Endodermal cell (in vitro differentiated cells): ENCODE results near the gene ZNF469. TPM values are rescaled to one million over a fixed set of nuclear protein-coding genes. Genes with fewer than 3 reads are reported as not detected.

ENCODE experiments used
- DNase-seq: peaks from one replicate; pipeline ENCODE4 v3.0.0-alpha.2; 2017
- H3K27ac ChIP-seq: 2 replicates; pipeline ENCODE4 v1.5.1; 2013; ENCODE audit warnings: mild to moderate bottlenecking, low read depth, low read length, moderate library complexity
- H3K27me3 ChIP-seq: 2 replicates; pipeline ENCODE4 v1.6.1; 2013; ENCODE audit warnings: mild to moderate bottlenecking, low read length, moderate library complexity; ENCODE audit not compliant: insufficient read depth, control insufficient read depth, poor library complexity, severe bottlenecking
- H3K36me3 ChIP-seq: 2 replicates; pipeline ENCODE4 v1.7.0; 2013; ENCODE audit warnings: mild to moderate bottlenecking, low read length, moderate library complexity; ENCODE audit not compliant: control insufficient read depth, insufficient read depth
- H3K4me1 ChIP-seq: one replicate; pipeline ENCODE4 v1.7.0; 2013; ENCODE audit warnings: low read length; ENCODE audit not compliant: control insufficient read depth, insufficient read depth
- H3K4me3 ChIP-seq: 2 replicates; pipeline ENCODE4 v1.5.1; 2013; ENCODE audit warnings: mild to moderate bottlenecking, low read length, moderate library complexity
- H3K9ac ChIP-seq: 2 replicates; pipeline ENCODE4 v1.6.1; 2013; ENCODE audit warnings: mild to moderate bottlenecking, low read length, moderate library complexity; ENCODE audit not compliant: poor library complexity, severe bottlenecking; ENCODE audit errors: extremely low read depth
- H3K9me3 ChIP-seq: 2 replicates; pipeline ENCODE4 v1.6.1; 2013; ENCODE audit warnings: mild to moderate bottlenecking, low read length, moderate library complexity; ENCODE audit not compliant: control insufficient read depth
- H3K27ac Mint-ChIP-seq: 2 replicates; pipeline ENCODE4 v1.8.0; 2020; ENCODE audit warnings: mixed read lengths
- H3K27me3 Mint-ChIP-seq: 2 replicates; pipeline ENCODE4 v1.8.0; 2021; ENCODE audit warnings: mild to moderate bottlenecking, mixed read lengths; ENCODE audit not compliant: insufficient read depth
- H3K36me3 Mint-ChIP-seq: 2 replicates; pipeline ENCODE4 v1.8.0; 2020; ENCODE audit warnings: low read depth, mixed read lengths
- H3K4me1 Mint-ChIP-seq: 2 replicates; pipeline ENCODE4 v1.8.0; 2020; ENCODE audit warnings: mixed read lengths
- H3K4me3 Mint-ChIP-seq: 2 replicates; pipeline ENCODE4 v1.8.0; 2020; ENCODE audit warnings: mild to moderate bottlenecking, moderate library complexity, mixed read lengths
- H3K9me3 Mint-ChIP-seq: 2 replicates; pipeline ENCODE4 v1.8.0; 2020; ENCODE audit warnings: mild to moderate bottlenecking, mixed read lengths
- WGBS, 2 experiments: methylation state at CpG; one replicate each; pipeline versions ENCODE4 v1.1.5 to v1.1.7; 2013; ENCODE audit warnings: missing lambda C conversion rate in 2 of 2, mixed read lengths in 1 of 2; ENCODE audit not compliant: insufficient coverage in 1 of 2, insufficient read length in 1 of 2; 5-methylcytosine and 5-hydroxymethylcytosine counted together
- total RNA-seq, 2 donors: library from RNA; stranded (reverse); fragmentation: NEBNext Ultra II Directional in 1 of 2; extraction: Animal tissue kit (Norgen Biotek cat#: 25700) in 1 of 2; gene quantifications; 2 replicates in 1 of 2; 3 replicates in 1 of 2; pipeline ENCODE4 v1.2.1, GENCODE V29; 2021
- TF ChIP-seq, protein P1 (sequence below): fragments of 200-600 bp; sonication (generic); conservative IDR thresholded peaks from 2 replicates; pipeline ENCODE4 v1.5.0; 2021; ENCODE audit warnings: antibody characterized with exemption, mild to moderate bottlenecking

Gene ZNF469
- total RNA-seq, 2 donors from 2014 or later, result 0.68 to 4.7 TPM

GRCh38 chr16:88356124-88356726 is 26.5 kb upstream of the ZNF469 start:
- Histone ChIP-seq H3K9ac (no peak overlapping the region), H3K36me3 (no peaks in the 10 kb centered on the region), H3K27ac (no peak overlapping the region), H3K4me3 (no peak overlapping the region), H3K4me1 (no peaks in the 10 kb centered on the region), H3K9me3 (no peaks in the 10 kb centered on the region), H3K27me3 (no peaks in the 10 kb centered on the region)
- H3K27ac Mint-ChIP-seq, result no peak overlapping the region
- no peaks in the 10 kb centered on the region for H3K27me3 Mint-ChIP-seq
- no peaks in the 10 kb centered on the region for H3K36me3 Mint-ChIP-seq
- H3K4me1 Mint-ChIP-seq, result no peaks in the 10 kb centered on the region
- no peak for DNase-seq
- H3K9me3 Mint-ChIP-seq, result peaks cover 8% of the 10 kb centered on the region
- WGBS, 2 experiments, result 84 to 89% methylated on average over 7 to 14 of the region's 15 CpGs
- TF ChIP-seq, protein P1, sequence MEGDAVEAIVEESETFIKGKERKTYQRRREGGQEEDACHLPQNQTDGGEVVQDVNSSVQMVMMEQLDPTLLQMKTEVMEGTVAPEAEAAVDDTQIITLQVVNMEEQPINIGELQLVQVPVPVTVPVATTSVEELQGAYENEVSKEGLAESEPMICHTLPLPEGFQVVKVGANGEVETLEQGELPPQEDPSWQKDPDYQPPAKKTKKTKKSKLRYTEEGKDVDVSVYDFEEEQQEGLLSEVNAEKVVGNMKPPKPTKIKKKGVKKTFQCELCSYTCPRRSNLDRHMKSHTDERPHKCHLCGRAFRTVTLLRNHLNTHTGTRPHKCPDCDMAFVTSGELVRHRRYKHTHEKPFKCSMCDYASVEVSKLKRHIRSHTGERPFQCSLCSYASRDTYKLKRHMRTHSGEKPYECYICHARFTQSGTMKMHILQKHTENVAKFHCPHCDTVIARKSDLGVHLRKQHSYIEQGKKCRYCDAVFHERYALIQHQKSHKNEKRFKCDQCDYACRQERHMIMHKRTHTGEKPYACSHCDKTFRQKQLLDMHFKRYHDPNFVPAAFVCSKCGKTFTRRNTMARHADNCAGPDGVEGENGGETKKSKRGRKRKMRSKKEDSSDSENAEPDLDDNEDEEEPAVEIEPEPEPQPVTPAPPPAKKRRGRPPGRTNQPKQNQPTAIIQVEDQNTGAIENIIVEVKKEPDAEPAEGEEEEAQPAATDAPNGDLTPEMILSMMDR, result no peak
- no peak overlapping the region for H3K4me3 Mint-ChIP-seq

GRCh38 chr16:88356727-88357199 is 26.0 kb upstream of the ZNF469 start:
- no peak for DNase-seq
- 88 to 95% methylated on average over 4 to 13 of the region's 13 CpGs for whole genome bisulfite sequencing, 2 experiments
- no peak overlapping the region for H3K4me3 Mint-ChIP-seq

GRCh38 chr16:88357317-88358022 is 25.3 kb upstream of the ZNF469 start:
- Mint-ChIP-seq H3K27me3 (peaks cover 10% of the 10 kb centered on the region), H3K36me3 (no peaks in the 10 kb centered on the region), H3K4me1 (no peaks in the 10 kb centered on the region), H3K27ac (no peak overlapping the region), H3K9me3 (peaks cover 16% of the 10 kb centered on the region), H3K4me3 (no peak overlapping the region)
- Histone ChIP-seq H3K9me3 (peaks cover 9% of the 10 kb centered on the region), H3K9ac (no peak overlapping the region), H3K27me3 (no peaks in the 10 kb centered on the region), H3K36me3 (no peaks in the 10 kb centered on the region), H3K4me1 (no peaks in the 10 kb centered on the region), H3K27ac (no peak overlapping the region), H3K4me3 (no peak overlapping the region)
- TF ChIP-seq, protein P1, result no peak
- WGBS, 2 experiments, result 93% methylated on average over 22 to 26 of the region's 26 CpGs
- no peak for DNase-seq

More at GRCh38 chr16:88356727-88357199, 26.0 kb upstream of the ZNF469 start:
- Histone ChIP-seq H3K4me1 (no peaks in the 10 kb centered on the region), H3K27ac (no peak overlapping the region), H3K9ac (no peak overlapping the region), H3K36me3 (no peaks in the 10 kb centered on the region), H3K27me3 (no peaks in the 10 kb centered on the region), H3K4me3 (no peak overlapping the region), H3K9me3 (peaks cover 2% of the 10 kb centered on the region)
- Mint-ChIP-seq H3K27ac (no peak overlapping the region), H3K9me3 (peaks cover 12% of the 10 kb centered on the region), H3K4me1 (no peaks in the 10 kb centered on the region), H3K27me3 (peaks cover 5% of the 10 kb centered on the region), H3K36me3 (no peaks in the 10 kb centered on the region)
- TF ChIP-seq, protein P1, result no peak
